Loucy (cell line): ENCODE measurements around the gene AK2.

Source experiments
- EZH2phosphoT487 ChIP-seq: fragments of 200-600 bp; IDR thresholded peaks from 2 replicates; pipeline ENCODE4 v1.6.1; 2018; ENCODE audit warnings: antibody characterized with exemption, mild to moderate bottlenecking, moderate library complexity, borderline replicate concordance
- TF ChIP-seq, protein P1 (sequence below): fragments of 200-600 bp; sonication (generic); conservative IDR thresholded peaks from 2 replicates; pipeline ENCODE4 v1.5.1; 2014; ENCODE audit warnings: mild to moderate bottlenecking, antibody characterized with exemption, low read length

DNA sequence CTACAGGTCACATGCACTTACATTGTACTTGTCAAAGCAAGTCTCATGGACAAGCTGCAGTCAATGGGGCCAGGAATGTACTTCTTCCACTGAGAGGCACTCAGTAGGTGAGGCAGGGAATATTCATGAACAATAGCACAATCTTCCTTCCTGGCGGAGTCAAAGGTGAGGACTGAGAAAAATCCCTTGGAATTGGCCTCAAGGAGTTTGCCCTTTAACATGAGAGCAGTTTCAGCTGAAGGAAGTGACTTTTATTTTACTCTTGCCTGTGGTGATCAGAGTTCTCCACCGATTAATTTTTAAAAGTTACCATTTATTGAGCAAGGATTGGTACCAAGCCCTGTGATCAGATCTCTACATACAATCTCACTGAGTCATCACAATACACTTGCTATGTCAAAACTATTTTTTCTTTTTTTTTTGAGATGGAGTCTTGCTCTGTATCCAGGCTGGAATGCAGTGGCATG is 11.2 kb upstream of the AK2 start:
- TF ChIP-seq, protein P1, sequence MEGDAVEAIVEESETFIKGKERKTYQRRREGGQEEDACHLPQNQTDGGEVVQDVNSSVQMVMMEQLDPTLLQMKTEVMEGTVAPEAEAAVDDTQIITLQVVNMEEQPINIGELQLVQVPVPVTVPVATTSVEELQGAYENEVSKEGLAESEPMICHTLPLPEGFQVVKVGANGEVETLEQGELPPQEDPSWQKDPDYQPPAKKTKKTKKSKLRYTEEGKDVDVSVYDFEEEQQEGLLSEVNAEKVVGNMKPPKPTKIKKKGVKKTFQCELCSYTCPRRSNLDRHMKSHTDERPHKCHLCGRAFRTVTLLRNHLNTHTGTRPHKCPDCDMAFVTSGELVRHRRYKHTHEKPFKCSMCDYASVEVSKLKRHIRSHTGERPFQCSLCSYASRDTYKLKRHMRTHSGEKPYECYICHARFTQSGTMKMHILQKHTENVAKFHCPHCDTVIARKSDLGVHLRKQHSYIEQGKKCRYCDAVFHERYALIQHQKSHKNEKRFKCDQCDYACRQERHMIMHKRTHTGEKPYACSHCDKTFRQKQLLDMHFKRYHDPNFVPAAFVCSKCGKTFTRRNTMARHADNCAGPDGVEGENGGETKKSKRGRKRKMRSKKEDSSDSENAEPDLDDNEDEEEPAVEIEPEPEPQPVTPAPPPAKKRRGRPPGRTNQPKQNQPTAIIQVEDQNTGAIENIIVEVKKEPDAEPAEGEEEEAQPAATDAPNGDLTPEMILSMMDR, result no peak
- no peak for TF ChIP-seq EZH2phosphoT487
